SK-N-SH treated with all-trans-retinoic acid at 6 μM for 48 hours (cell line): ENCODE data around the gene CACNA1B.

ENCODE experiments used
- ATAC-seq: fragments of 200-7000 bp; cut with Tn5 transposase; 3 replicates; pipeline ENCODE4 v1.9.1; 2020; ENCODE audit warnings: mild to moderate bottlenecking, moderate library complexity
- ARNTL ChIP-seq: fragments of 450-650 bp; formaldehyde crosslinking; IDR thresholded peaks from 2 replicates; pipeline ENCODE4 v1.5.0; 2020; ENCODE audit warnings: low read depth, mild to moderate bottlenecking, moderate library complexity, borderline replicate concordance
- BACH2 ChIP-seq: fragments of 250-450 bp; sonication (Bioruptor Pico); IDR thresholded peaks from 2 replicates; pipeline ENCODE4 v1.9.0; 2021; ENCODE audit warnings: mild to moderate bottlenecking, borderline replicate concordance
- CSDC2 ChIP-seq: fragments of 250-450 bp; sonication (Bioruptor Pico); IDR thresholded peaks from 2 replicates; pipeline ENCODE4 v1.5.0; 2020; ENCODE audit warnings: mild to moderate bottlenecking, moderate library complexity
- ESRRG ChIP-seq: fragments of 250-450 bp; sonication (Bioruptor Pico); IDR thresholded peaks from 2 replicates; pipeline ENCODE4 v1.6.1; 2021; ENCODE audit warnings: mild to moderate bottlenecking
- GLIS3 ChIP-seq: fragments of 250-450 bp; sonication (Bioruptor Pico); IDR thresholded peaks from 2 replicates; pipeline ENCODE4 v1.5.0; 2020; ENCODE audit warnings: mild to moderate bottlenecking, moderate library complexity
- ISL1 ChIP-seq: fragments of 250-450 bp; sonication (Bioruptor Pico); IDR thresholded peaks from 2 replicates; pipeline ENCODE4 v2.1.2; 2022; ENCODE audit warnings: mild to moderate bottlenecking, moderate library complexity
- OSR1 ChIP-seq: fragments of 250-450 bp; sonication (Bioruptor Pico); IDR thresholded peaks from 2 replicates; pipeline ENCODE4 v1.8.0; 2022; ENCODE audit warnings: moderate library complexity, mild to moderate bottlenecking, inconsistent platforms
- PPARA ChIP-seq: fragments of 250-450 bp; sonication (Bioruptor Pico); IDR thresholded peaks from 2 replicates; pipeline ENCODE4 v1.5.0; 2020; ENCODE audit warnings: mild to moderate bottlenecking, borderline replicate concordance
- RARB ChIP-seq: fragments of 250-450 bp; sonication (Bioruptor Pico); IDR thresholded peaks from 2 replicates; pipeline ENCODE4 v1.8.0; 2021; ENCODE audit warnings: mild to moderate bottlenecking, moderate library complexity
- TCF4 ChIP-seq: fragments of 250-450 bp; sonication (Bioruptor Pico); IDR thresholded peaks from 2 replicates; pipeline ENCODE4 v1.8.0; 2021; ENCODE audit warnings: mild to moderate bottlenecking, moderate library complexity, borderline replicate concordance
- TOX ChIP-seq: fragments of 250-450 bp; sonication (Bioruptor Pico); IDR thresholded peaks from 2 replicates; pipeline ENCODE4 v1.8.0; 2021; ENCODE audit warnings: mild to moderate bottlenecking, moderate library complexity, borderline replicate concordance
- ZC3H10 ChIP-seq: fragments of 250-450 bp; sonication (Bioruptor Pico); IDR thresholded peaks from 2 replicates; pipeline ENCODE4 v1.5.1; 2021; ENCODE audit warnings: mild to moderate bottlenecking, moderate library complexity
- ZFP3 ChIP-seq: fragments of 250-450 bp; sonication (Bioruptor Pico); IDR thresholded peaks from 2 replicates; pipeline ENCODE4 v1.5.0; 2020; ENCODE audit warnings: mild to moderate bottlenecking, moderate library complexity
- ZFP30 ChIP-seq: fragments of 450-650 bp; formaldehyde crosslinking; IDR thresholded peaks from 2 replicates; pipeline ENCODE4 v1.5.0; 2022; ENCODE audit warnings: mild to moderate bottlenecking, moderate library complexity
- ZNF565 ChIP-seq: fragments of 450-650 bp; formaldehyde crosslinking; conservative IDR thresholded peaks from 2 replicates; pipeline ENCODE4 v1.5.0; 2020; ENCODE audit warnings: low read depth, mild to moderate bottlenecking, moderate library complexity
- ZNF70 ChIP-seq: fragments of 450-650 bp; formaldehyde crosslinking; IDR thresholded peaks from 2 replicates; pipeline ENCODE4 v1.5.0; 2020; ENCODE audit warnings: mild to moderate bottlenecking, moderate library complexity
- ZNF8 ChIP-seq: fragments of 450-650 bp; formaldehyde crosslinking; IDR thresholded peaks from 2 replicates; pipeline ENCODE4 v1.5.0; 2020; ENCODE audit warnings: mild to moderate bottlenecking, moderate library complexity
- TF ChIP-seq, protein P1 (sequence below): fragments of 250-450 bp; sonication (Bioruptor Pico); IDR thresholded peaks from 2 replicates; pipeline ENCODE4 v1.5.1; 2021; ENCODE audit warnings: mild to moderate bottlenecking, moderate library complexity
- TF ChIP-seq, protein P2 (sequence below): fragments of 250-450 bp; sonication (Bioruptor Pico); IDR thresholded peaks from 2 replicates; pipeline ENCODE4 v1.8.0; 2021; ENCODE audit warnings: low read depth, mild to moderate bottlenecking, moderate library complexity, borderline replicate concordance
- TF ChIP-seq, protein P3 (sequence below): fragments of 250-450 bp; sonication (Bioruptor Pico); IDR thresholded peaks from 2 replicates; pipeline ENCODE4 v1.5.0; 2020; ENCODE audit warnings: mild to moderate bottlenecking, moderate library complexity
- TF ChIP-seq, protein P4 (sequence below): fragments of 250-450 bp; sonication (Bioruptor Pico); IDR thresholded peaks from 2 replicates; pipeline ENCODE4 v1.8.0; 2020; ENCODE audit warnings: mild to moderate bottlenecking, moderate library complexity, borderline replicate concordance

CACNA1B gene

DNA sequence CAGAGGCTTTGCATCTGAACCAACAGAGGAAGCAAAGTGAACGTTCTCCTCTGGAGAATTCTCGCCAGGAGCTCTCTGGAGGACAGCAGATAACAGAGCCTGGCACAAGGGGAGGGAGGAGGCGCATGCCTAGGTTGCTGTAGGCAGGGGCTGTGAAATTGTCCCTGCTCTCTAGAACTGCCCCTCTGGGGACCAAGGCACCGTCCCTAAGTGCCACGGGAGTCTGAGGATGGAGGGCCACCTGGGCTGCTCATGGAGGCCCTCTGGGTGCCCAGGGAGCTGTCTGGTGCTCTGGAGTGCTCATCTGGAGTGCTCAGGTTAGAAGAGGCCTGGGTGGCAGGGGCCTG lies 77.6 kb downstream of the CACNA1B start:
- no peak for ATAC-seq
- TF ChIP-seq CSDC2 (CRISPR knock-in tag) (no peak), ZNF8 (CRISPR knock-in tag) (no peak), PPARA (no peak), TOX (no peak), ZC3H10 (no peak), ZFP30 (CRISPR knock-in tag) (no peak), TCF4 (no peak), ARNTL (CRISPR knock-in tag) (no peak), RARB (CRISPR knock-in tag) (no peak), GLIS3 (CRISPR knock-in tag) (no peak), ESRRG (CRISPR knock-in tag) (no peak), ISL1 (no peak), ZNF565 (CRISPR knock-in tag) (no peak), ZNF70 (no peak)
- TF ChIP-seq, protein P1, sequence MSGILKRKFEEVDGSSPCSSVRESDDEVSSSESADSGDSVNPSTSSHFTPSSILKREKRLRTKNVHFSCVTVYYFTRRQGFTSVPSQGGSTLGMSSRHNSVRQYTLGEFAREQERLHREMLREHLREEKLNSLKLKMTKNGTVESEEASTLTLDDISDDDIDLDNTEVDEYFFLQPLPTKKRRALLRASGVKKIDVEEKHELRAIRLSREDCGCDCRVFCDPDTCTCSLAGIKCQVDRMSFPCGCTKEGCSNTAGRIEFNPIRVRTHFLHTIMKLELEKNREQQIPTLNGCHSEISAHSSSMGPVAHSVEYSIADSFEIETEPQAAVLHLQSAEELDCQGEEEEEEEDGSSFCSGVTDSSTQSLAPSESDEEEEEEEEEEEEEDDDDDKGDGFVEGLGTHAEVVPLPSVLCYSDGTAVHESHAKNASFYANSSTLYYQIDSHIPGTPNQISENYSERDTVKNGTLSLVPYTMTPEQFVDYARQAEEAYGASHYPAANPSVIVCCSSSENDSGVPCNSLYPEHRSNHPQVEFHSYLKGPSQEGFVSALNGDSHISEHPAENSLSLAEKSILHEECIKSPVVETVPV (CRISPR knock-in tag), result no peak
- TF ChIP-seq, protein P2, sequence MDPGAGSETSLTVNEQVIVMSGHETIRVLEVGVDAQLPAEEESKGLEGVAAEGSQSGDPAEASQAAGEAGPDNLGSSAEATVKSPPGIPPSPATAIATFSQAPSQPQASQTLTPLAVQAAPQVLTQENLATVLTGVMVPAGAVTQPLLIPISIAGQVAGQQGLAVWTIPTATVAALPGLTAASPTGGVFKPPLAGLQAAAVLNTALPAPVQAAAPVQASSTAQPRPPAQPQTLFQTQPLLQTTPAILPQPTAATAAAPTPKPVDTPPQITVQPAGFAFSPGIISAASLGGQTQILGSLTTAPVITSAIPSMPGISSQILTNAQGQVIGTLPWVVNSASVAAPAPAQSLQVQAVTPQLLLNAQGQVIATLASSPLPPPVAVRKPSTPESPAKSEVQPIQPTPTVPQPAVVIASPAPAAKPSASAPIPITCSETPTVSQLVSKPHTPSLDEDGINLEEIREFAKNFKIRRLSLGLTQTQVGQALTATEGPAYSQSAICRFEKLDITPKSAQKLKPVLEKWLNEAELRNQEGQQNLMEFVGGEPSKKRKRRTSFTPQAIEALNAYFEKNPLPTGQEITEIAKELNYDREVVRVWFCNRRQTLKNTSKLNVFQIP (CRISPR knock-in tag), result no peak
- TF ChIP-seq, protein P3, sequence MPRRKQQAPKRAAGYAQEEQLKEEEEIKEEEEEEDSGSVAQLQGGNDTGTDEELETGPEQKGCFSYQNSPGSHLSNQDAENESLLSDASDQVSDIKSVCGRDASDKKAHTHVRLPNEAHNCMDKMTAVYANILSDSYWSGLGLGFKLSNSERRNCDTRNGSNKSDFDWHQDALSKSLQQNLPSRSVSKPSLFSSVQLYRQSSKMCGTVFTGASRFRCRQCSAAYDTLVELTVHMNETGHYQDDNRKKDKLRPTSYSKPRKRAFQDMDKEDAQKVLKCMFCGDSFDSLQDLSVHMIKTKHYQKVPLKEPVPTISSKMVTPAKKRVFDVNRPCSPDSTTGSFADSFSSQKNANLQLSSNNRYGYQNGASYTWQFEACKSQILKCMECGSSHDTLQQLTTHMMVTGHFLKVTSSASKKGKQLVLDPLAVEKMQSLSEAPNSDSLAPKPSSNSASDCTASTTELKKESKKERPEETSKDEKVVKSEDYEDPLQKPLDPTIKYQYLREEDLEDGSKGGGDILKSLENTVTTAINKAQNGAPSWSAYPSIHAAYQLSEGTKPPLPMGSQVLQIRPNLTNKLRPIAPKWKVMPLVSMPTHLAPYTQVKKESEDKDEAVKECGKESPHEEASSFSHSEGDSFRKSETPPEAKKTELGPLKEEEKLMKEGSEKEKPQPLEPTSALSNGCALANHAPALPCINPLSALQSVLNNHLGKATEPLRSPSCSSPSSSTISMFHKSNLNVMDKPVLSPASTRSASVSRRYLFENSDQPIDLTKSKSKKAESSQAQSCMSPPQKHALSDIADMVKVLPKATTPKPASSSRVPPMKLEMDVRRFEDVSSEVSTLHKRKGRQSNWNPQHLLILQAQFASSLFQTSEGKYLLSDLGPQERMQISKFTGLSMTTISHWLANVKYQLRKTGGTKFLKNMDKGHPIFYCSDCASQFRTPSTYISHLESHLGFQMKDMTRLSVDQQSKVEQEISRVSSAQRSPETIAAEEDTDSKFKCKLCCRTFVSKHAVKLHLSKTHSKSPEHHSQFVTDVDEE (CRISPR knock-in tag), result no peak

DNA sequence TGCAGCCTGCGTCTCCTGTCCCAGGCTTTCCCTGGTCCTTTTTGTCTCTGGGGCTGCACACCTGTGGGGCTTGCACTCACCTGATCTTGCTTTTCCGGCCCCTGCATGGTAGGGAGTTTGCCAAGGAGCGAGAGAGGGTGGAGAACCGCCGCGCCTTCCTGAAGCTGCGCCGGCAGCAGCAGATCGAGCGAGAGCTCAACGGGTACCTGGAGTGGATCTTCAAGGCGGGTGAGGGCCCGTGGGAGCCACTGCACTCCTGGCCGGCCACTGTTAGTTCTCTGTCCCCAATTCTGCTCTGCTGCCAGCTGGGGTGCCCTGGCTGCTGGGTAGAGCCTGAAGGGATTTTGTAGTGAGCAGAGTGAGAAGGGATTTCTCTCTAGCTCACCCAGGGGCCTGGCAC lies 78.0 kb downstream of the CACNA1B start:
- TF ChIP-seq, protein P2 (CRISPR knock-in tag), result no peak
- TF ChIP-seq GLIS3 (CRISPR knock-in tag), result no peak
- TF ChIP-seq RARB (CRISPR knock-in tag), result no peak
- TF ChIP-seq, protein P3 (CRISPR knock-in tag), result no peak
- no peak for TF ChIP-seq ISL1
- TF ChIP-seq ZFP30 (CRISPR knock-in tag), result no peak
- TF ChIP-seq OSR1, result no peak
- TF ChIP-seq, protein P1 (CRISPR knock-in tag), result no peak
- no peak for TF ChIP-seq BACH2
- TF ChIP-seq ZNF70, result no peak
- TF ChIP-seq, protein P4, sequence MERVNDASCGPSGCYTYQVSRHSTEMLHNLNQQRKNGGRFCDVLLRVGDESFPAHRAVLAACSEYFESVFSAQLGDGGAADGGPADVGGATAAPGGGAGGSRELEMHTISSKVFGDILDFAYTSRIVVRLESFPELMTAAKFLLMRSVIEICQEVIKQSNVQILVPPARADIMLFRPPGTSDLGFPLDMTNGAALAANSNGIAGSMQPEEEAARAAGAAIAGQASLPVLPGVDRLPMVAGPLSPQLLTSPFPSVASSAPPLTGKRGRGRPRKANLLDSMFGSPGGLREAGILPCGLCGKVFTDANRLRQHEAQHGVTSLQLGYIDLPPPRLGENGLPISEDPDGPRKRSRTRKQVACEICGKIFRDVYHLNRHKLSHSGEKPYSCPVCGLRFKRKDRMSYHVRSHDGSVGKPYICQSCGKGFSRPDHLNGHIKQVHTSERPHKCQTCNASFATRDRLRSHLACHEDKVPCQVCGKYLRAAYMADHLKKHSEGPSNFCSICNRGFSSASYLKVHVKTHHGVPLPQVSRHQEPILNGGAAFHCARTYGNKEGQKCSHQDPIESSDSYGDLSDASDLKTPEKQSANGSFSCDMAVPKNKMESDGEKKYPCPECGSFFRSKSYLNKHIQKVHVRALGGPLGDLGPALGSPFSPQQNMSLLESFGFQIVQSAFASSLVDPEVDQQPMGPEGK (CRISPR knock-in tag), result no peak
- no peak for TF ChIP-seq ZFP3 (CRISPR knock-in tag)
- TF ChIP-seq ESRRG (CRISPR knock-in tag), result no peak
- no peak for TF ChIP-seq ZC3H10
- TF ChIP-seq ARNTL (CRISPR knock-in tag), result no peak
- TF ChIP-seq ZNF8 (CRISPR knock-in tag), result no peak
- TF ChIP-seq PPARA, result no peak
- no peak for ATAC-seq
